ENCODE results near the gene HSPB1. TPM values are rescaled to one million over a fixed set of nuclear protein-coding genes. Genes with fewer than 3 reads are reported as not detected.

Gene HSPB1
- total RNA-seq, 1 experiment from 2014 or later = 422 TPM

- CTCF ChIA-PET = interaction anchor here (0.5 to 1.2 kb wide), 4 partner anchors 15 to 73 kb away, joined by 5 to 7 read pairs (median 6); partner anchors contain the start of gene YWHAG
- Histone ChIP-seq H3K27me3 (ENCODE audit: control insufficient read depth, insufficient read depth, low read length) (no peaks in the 10 kb centered on the region), H3K27ac (ENCODE audit: low read length) (peak overlapping the region; percentile 90), H3K9me3 (ENCODE audit: control insufficient read depth, insufficient read depth, low read depth, low read length) (no peaks in the 10 kb centered on the region), H3K4me1 (ENCODE audit: control insufficient read depth, insufficient read depth, low read length) (peaks cover 13% of the 10 kb centered on the region), H3K36me3 (ENCODE audit: control insufficient read depth, insufficient read depth, low read length) (no peaks in the 10 kb centered on the region), H3K4me3 (ENCODE audit: low read depth in 2 of 2, low read length in 2 of 2) (peak overlapping the region; percentile 61 to 70)
- DNase-seq (ENCODE audit: low read depth, low spot score) (no peak), ATAC-seq (peak; percentile 62)
- in situ Hi-C loops (cut with HindIII; ENCODE audit: low pct_unique_long_range_greater_than_20kb, low sequenced_read_pairs) = no loop called here
- POLR2A ChIA-PET = interaction anchor here (0.5 to 0.7 kb wide), 4 partner anchors 17 to 84 kb away, joined by 3 to 5 read pairs (median 4); no protein-coding TSS in a partner anchor
- intact Hi-C loops (cut with micrococcal nuclease; ENCODE audit: unreplicated experiment) = no loop called here
- TSS peak; percentile 74 for BruUV-seq (replicated peaks)
- TF ChIP-seq REST (IDR thresholded peaks at IDR 0.05; ENCODE audit: insufficient read depth in 1 of 2, low read depth in 2 of 2, low read length in 1 of 2) (0 out of 4 replicates have a peak, but pooled peaks of 1 of the 2 experiments have one; percentile 34), TCF7L2 (IDR thresholded peaks at IDR 0.05; ENCODE audit: low read depth, low read length) (no peak), POLR2AphosphoS5 (IDR thresholded peaks at IDR 0.05; ENCODE audit: low read depth, low read length) (no peak), SIN3A (IDR thresholded peaks at IDR 0.05; ENCODE audit: borderline replicate concordance, insufficient read depth, low read depth, low read length) (0 out of 2 replicates have a peak, but pooled peaks have one; percentile 27)
Observed at GRCh38 chr7:76318488-76319353, 16.2 kb downstream of the HSPB1 start.

GRCh38 chr7:76325092-76325491, 22.6 kb downstream of the HSPB1 start:
- Histone ChIP-seq H3K27ac (ENCODE audit: low read length) (no peak overlapping the region), H3K4me1 (ENCODE audit: control insufficient read depth, insufficient read depth, low read length) (peaks cover 11% of the 10 kb centered on the region), H3K36me3 (ENCODE audit: control insufficient read depth, insufficient read depth, low read length) (peaks cover 27% of the 10 kb centered on the region), H3K9me3 (ENCODE audit: control insufficient read depth, insufficient read depth, low read depth, low read length) (no peaks in the 10 kb centered on the region), H3K27me3 (ENCODE audit: control insufficient read depth, insufficient read depth, low read length) (no peaks in the 10 kb centered on the region), H3K4me3 (ENCODE audit: low read depth in 2 of 2, low read length in 2 of 2) (no peak overlapping the region)
- ATAC-seq = no peak
- POLR2A ChIA-PET = interaction anchor here (0.6 to 1.1 kb wide), 2 partner anchors 27 to 146 kb away, joined by 3 read pairs; no protein-coding TSS in a partner anchor
- CTCF ChIA-PET = no interaction called here
- no TSS peak for BruUV-seq (replicated peaks)
- DNase-seq (ENCODE audit: low read depth, low spot score) = no peak
- no peak for TF ChIP-seq CTCF (IDR thresholded peaks at IDR 0.05)
- intact Hi-C loops (cut with micrococcal nuclease; ENCODE audit: unreplicated experiment) = no loop called here
- in situ Hi-C loops (cut with HindIII; ENCODE audit: low pct_unique_long_range_greater_than_20kb, low sequenced_read_pairs) = no loop called here

GRCh38 chr7:76325811-76326210, 23.3 kb downstream of the HSPB1 start:
- BruUV-seq (replicated peaks) = no TSS peak
- CTCF ChIA-PET = no interaction called here
- ATAC-seq (no peak), DNase-seq (ENCODE audit: low read depth, low spot score) (no peak)
- TF ChIP-seq REST (IDR thresholded peaks at IDR 0.05; ENCODE audit: insufficient read depth in 1 of 2, low read depth in 2 of 2, low read length in 1 of 2) (no peak), SIN3A (IDR thresholded peaks at IDR 0.05; ENCODE audit: borderline replicate concordance, insufficient read depth, low read depth, low read length) (no peak), TCF7L2 (IDR thresholded peaks at IDR 0.05; ENCODE audit: low read depth, low read length) (no peak), CTCF (IDR thresholded peaks at IDR 0.05) (no peak), POLR2AphosphoS5 (IDR thresholded peaks at IDR 0.05; ENCODE audit: low read depth, low read length) (no peak)
- POLR2A ChIA-PET = no interaction called here
- H3K9me3 ChIP-seq (ENCODE audit: control insufficient read depth, insufficient read depth, low read depth, low read length) = no peaks in the 10 kb centered on the region
- peaks cover 32% of the 10 kb centered on the region for H3K36me3 ChIP-seq (ENCODE audit: control insufficient read depth, insufficient read depth, low read length)
- no peaks in the 10 kb centered on the region for H3K27me3 ChIP-seq (ENCODE audit: control insufficient read depth, insufficient read depth, low read length)
- in situ Hi-C loops (cut with HindIII; ENCODE audit: low pct_unique_long_range_greater_than_20kb, low sequenced_read_pairs) (no loop called here), intact Hi-C loops (cut with micrococcal nuclease; ENCODE audit: unreplicated experiment) (no loop called here)
- H3K4me3 ChIP-seq (ENCODE audit: low read depth in 2 of 2, low read length in 2 of 2) = no peak overlapping the region
- H3K27ac ChIP-seq (ENCODE audit: low read length) = no peak overlapping the region
- peaks cover 11% of the 10 kb centered on the region for H3K4me1 ChIP-seq (ENCODE audit: control insufficient read depth, insufficient read depth, low read length)

Data from Panc1 (cell line).